HepG2 (cell line): ENCODE data around the gene GPS1. TPM values are rescaled to one million over a fixed set of nuclear protein-coding genes. Genes with fewer than 3 reads are reported as not detected.
A peak's percentile ranks its signal among the peaks of the same experiment; 100 is the strongest.

Experiments
- AGO1 ChIP-seq: fragments of 200-400 bp; formaldehyde crosslinking; IDR thresholded peaks from 2 replicates; pipeline ENCODE4 v1.6.1; 2017; ENCODE audit warnings: mild to moderate bottlenecking, low read depth, low read length, moderate library complexity; ENCODE audit not compliant: poor library complexity, severe bottlenecking
- CC2D1A ChIP-seq: sonication (generic); formaldehyde crosslinking; IDR thresholded peaks from 2 replicates; pipeline ENCODE4 v1.8.1; 2023; ENCODE audit warnings: mild to moderate bottlenecking, missing genetic modification reagents
- FLYWCH1 ChIP-seq: sonication (generic); formaldehyde crosslinking; IDR thresholded peaks from 2 replicates; pipeline ENCODE4 v1.8.1; 2023; ENCODE audit warnings: mild to moderate bottlenecking, missing genetic modification reagents
- GABPA ChIP-seq, 2 experiments: IDR thresholded peaks; 2 replicates each; pipeline ENCODE4 v1.6.1; 2011 to 2016; ENCODE audit warnings: low read depth in 2 of 2, low read length in 1 of 2, missing biosample characterization in 1 of 2, missing genetic modification characterization in 1 of 2
- GPN1 ChIP-seq: sonication (generic); formaldehyde crosslinking; IDR thresholded peaks from 2 replicates; pipeline ENCODE4 v1.5.1; 2020; ENCODE audit warnings: missing genetic modification reagents, borderline replicate concordance
- GTF3A ChIP-seq: sonication (generic); formaldehyde crosslinking; conservative IDR thresholded peaks from 2 replicates; pipeline ENCODE4 v1.4.0; 2020; ENCODE audit warnings: mild to moderate bottlenecking, missing genetic modification reagents
- PHF5A ChIP-seq: IDR thresholded peaks from one replicate; pipeline ENCODE4 v1.6.1; 2018; ENCODE audit warnings: low read depth, missing genetic modification reagents; ENCODE audit not compliant: unreplicated experiment
- POLR2A ChIP-seq, 2 experiments: IDR thresholded peaks; 2 replicates each; pipeline ENCODE4 v1.6.1; 2011; ENCODE audit warnings: low read depth in 2 of 2, low read length in 2 of 2, mild to moderate bottlenecking in 1 of 2, moderate library complexity in 1 of 2; ENCODE audit not compliant: insufficient read depth in 1 of 2
- REPIN1 ChIP-seq: sonication (generic); formaldehyde crosslinking; IDR thresholded peaks from 2 replicates; pipeline ENCODE4 v1.8.0; 2022; ENCODE audit warnings: missing genetic modification reagents, low read depth, mild to moderate bottlenecking, borderline replicate concordance
- SMAD3 ChIP-seq: sonication (generic); formaldehyde crosslinking; IDR thresholded peaks from 2 replicates; pipeline ENCODE4 v1.4.0; 2020; ENCODE audit warnings: missing genetic modification reagents
- SNRNP70 ChIP-seq: fragments of 200-400 bp; formaldehyde crosslinking; IDR thresholded peaks from 2 replicates; pipeline ENCODE4 v1.6.1; 2017; ENCODE audit warnings: mild to moderate bottlenecking, low read depth, low read length, moderate library complexity
- SP1 ChIP-seq, 2 experiments: fragments of 450-650 bp in 1 of 2; sonication (generic) in 1 of 2; formaldehyde crosslinking in 1 of 2; IDR thresholded peaks; 2 replicates each; pipeline versions ENCODE4 v1.4.0 to v1.6.1; 2016 to 2020; ENCODE audit warnings: missing genetic modification reagents in 1 of 2
- UBTF ChIP-seq: sonication (generic); formaldehyde crosslinking; IDR thresholded peaks from 2 replicates; pipeline ENCODE4 v1.4.0; 2020; ENCODE audit warnings: mild to moderate bottlenecking, missing genetic modification reagents
- ZBTB39 ChIP-seq: sonication (generic); formaldehyde crosslinking; IDR thresholded peaks from 2 replicates; pipeline ENCODE4 v1.5.0; 2020; ENCODE audit warnings: missing genetic modification reagents
- ZMAT3 ChIP-seq: sonication (generic); formaldehyde crosslinking; conservative IDR thresholded peaks from 2 replicates; pipeline ENCODE4 v1.7.0; 2021; ENCODE audit warnings: missing genetic modification reagents
- ZNF10 ChIP-seq: sonication (generic); formaldehyde crosslinking; IDR thresholded peaks from 2 replicates; pipeline ENCODE4 v1.4.0; 2020; ENCODE audit warnings: mild to moderate bottlenecking, low read depth, missing genetic modification reagents, borderline replicate concordance
- ZNF564 ChIP-seq: sonication (generic); formaldehyde crosslinking; IDR thresholded peaks from 2 replicates; pipeline ENCODE4 v1.8.1; 2023; ENCODE audit warnings: mild to moderate bottlenecking, missing genetic modification reagents
- ZNF691 ChIP-seq: sonication (generic); formaldehyde crosslinking; IDR thresholded peaks from 2 replicates; pipeline ENCODE4 v1.4.0; 2020; ENCODE audit warnings: missing genetic modification reagents, low read depth, mild to moderate bottlenecking, borderline replicate concordance
- ZUFSP ChIP-seq: sonication (generic); formaldehyde crosslinking; IDR thresholded peaks from 2 replicates; pipeline ENCODE4 v1.9.0; 2021; ENCODE audit warnings: missing genetic modification reagents, mild to moderate bottlenecking, borderline replicate concordance
- polyA plus RNA-seq, 8 experiments: library from polyadenylated mRNA; depleted of rRNA in 3 of 8; stranded (reverse) in 7 of 8; unstranded in 1 of 8; fragments of >200 nt; fragmentation: Illumina TruSeq in 4 of 8; extraction: Trizol in 4 of 8; gene quantifications; 2 replicates each; pipeline versions ENCODE4 v1.2.1 to v1.2.3, GENCODE V29; 2011 to 2016; ENCODE audit warnings: low read depth in 4 of 8, missing spikeins in 1 of 8, mixed read lengths in 1 of 8; ENCODE audit not compliant: insufficient read depth in 1 of 8
- total RNA-seq, 5 experiments: library from RNA; depleted of rRNA; stranded (reverse); fragments of >200 nt; fragmentation: Illumina TruSeq; extraction: Trizol; gene quantifications; 2 replicates each; pipeline ENCODE4 v1.2.3, GENCODE V29; 2016; ENCODE audit warnings: low read depth in 1 of 5

GPS1 gene
- total and polyA plus RNA-seq, 2 of the 13 experiments (the other 11 are each of a cell fraction or from before 2014, with no cell fraction given), result 124 to 128 TPM

GRCh38 chr17:82064433-82065192 is 12.9 kb downstream of the GPS1 start (continued):
- TF ChIP-seq UBTF (CRISPR knock-in tag), result 0 out of 2 replicates have a peak, but pooled peaks have one; percentile 20
- no peak for TF ChIP-seq SNRNP70
- no peak for TF ChIP-seq ZNF10
- no peak for TF ChIP-seq GPN1
- peak; percentile 16 for TF ChIP-seq PHF5A (CRISPR knock-in tag)
- TF ChIP-seq ZUFSP (CRISPR knock-in tag), result no peak
- TF ChIP-seq GABPA (IDR thresholded peaks at IDR 0.05; ENCODE audit: low read depth, low read length), result no peak
- peak; percentile 69 for TF ChIP-seq GABPA (CRISPR knock-in tag; IDR thresholded peaks at IDR 0.05; ENCODE audit: low read depth)
- TF ChIP-seq GTF3A (CRISPR knock-in tag), result 0 out of 2 replicates have a peak, but pooled peaks have one; percentile 67
- TF ChIP-seq AGO1, result peak; percentile 47
- no peak for TF ChIP-seq SP1 (IDR thresholded peaks at IDR 0.05)
- 0 out of 2 replicates have a peak, but pooled peaks have one; percentile 21 for TF ChIP-seq SP1 (CRISPR knock-in tag; IDR thresholded peaks at IDR 0.05)
- 0 out of 2 replicates have a peak, but pooled peaks have one; percentile 9 for TF ChIP-seq CC2D1A
- TF ChIP-seq ZMAT3 (CRISPR knock-in tag), result peak; percentile 91; the same call in 1 of the 2 replicates
- 0 out of 2 replicates have a peak, but pooled peaks have one; percentile 22 for TF ChIP-seq REPIN1 (CRISPR knock-in tag)
- no peak for TF ChIP-seq SMAD3 (CRISPR knock-in tag)
- TF ChIP-seq ZBTB39, result no peak
- TF ChIP-seq POLR2A (IDR thresholded peaks at IDR 0.05; ENCODE audit: insufficient read depth in 1 of 2, low read depth in 2 of 2, low read length in 2 of 2), result peak in 1 of 2 experiments; percentile 58; a peak in 2 of 4 replicates
- no peak for TF ChIP-seq FLYWCH1 (CRISPR knock-in tag)
- 0 out of 2 replicates have a peak, but pooled peaks have one; percentile 19 for TF ChIP-seq ZNF691 (CRISPR knock-in tag)
- peak; percentile 10; the same call in 1 of the 2 replicates for TF ChIP-seq ZNF564 (CRISPR knock-in tag)
